Hepatocyte (in vitro differentiated cells): ENCODE measurements around the gene CCDC187.

ENCODE experiments used
- EZH2 ChIP-seq: fragments of 200-600 bp; sonication (generic); IDR thresholded peaks from 2 replicates; pipeline ENCODE4 v1.6.1; 2016; ENCODE audit warnings: antibody characterized with exemption, mild to moderate bottlenecking, borderline replicate concordance
- EZH2phosphoT487 ChIP-seq: fragments of 200-600 bp; sonication (generic); IDR thresholded peaks from one replicate; pipeline ENCODE4 v1.6.1; 2018; ENCODE audit warnings: antibody characterized with exemption, mild to moderate bottlenecking, low read depth, moderate library complexity; ENCODE audit not compliant: unreplicated experiment, severe bottlenecking
- TF ChIP-seq, protein P1 (sequence below): fragments of 200-600 bp; sonication (generic); IDR thresholded peaks from 2 replicates; pipeline ENCODE4 v1.5.1; 2016; ENCODE audit warnings: antibody characterized with exemption, mild to moderate bottlenecking; ENCODE audit not compliant: poor library complexity

- TF ChIP-seq EZH2 (no peak), EZH2phosphoT487 (no peak)
- TF ChIP-seq, protein P1, sequence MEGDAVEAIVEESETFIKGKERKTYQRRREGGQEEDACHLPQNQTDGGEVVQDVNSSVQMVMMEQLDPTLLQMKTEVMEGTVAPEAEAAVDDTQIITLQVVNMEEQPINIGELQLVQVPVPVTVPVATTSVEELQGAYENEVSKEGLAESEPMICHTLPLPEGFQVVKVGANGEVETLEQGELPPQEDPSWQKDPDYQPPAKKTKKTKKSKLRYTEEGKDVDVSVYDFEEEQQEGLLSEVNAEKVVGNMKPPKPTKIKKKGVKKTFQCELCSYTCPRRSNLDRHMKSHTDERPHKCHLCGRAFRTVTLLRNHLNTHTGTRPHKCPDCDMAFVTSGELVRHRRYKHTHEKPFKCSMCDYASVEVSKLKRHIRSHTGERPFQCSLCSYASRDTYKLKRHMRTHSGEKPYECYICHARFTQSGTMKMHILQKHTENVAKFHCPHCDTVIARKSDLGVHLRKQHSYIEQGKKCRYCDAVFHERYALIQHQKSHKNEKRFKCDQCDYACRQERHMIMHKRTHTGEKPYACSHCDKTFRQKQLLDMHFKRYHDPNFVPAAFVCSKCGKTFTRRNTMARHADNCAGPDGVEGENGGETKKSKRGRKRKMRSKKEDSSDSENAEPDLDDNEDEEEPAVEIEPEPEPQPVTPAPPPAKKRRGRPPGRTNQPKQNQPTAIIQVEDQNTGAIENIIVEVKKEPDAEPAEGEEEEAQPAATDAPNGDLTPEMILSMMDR, result peak; percentile 44
Observed at GRCh38 chr9:136345281-136346156, 41.6 kb upstream of the CCDC187 start.
